Measurements from ENCODE around the gene RHOXF2.
"Not testable (repeated sequence)": the region's sequence is repeated elsewhere in the genome, so short reads cannot be mapped to it uniquely, and the experiment has no call there.

RHOXF2 gene

GRCh38 chrX:120125444-120125843 is 33.0 kb upstream of the RHOXF2 start:
- no peak overlapping the region for H3K27ac ChIP-seq
- H4K20me1 ChIP-seq (ENCODE audit: insufficient read depth) = no peaks in the 10 kb centered on the region
- H3K4me3 ChIP-seq (IDR thresholded peaks at IDR 0.05; ENCODE audit: insufficient read depth, low read depth, low read length) = no peak overlapping the region
- no peaks in the 10 kb centered on the region for H3K79me2 ChIP-seq (ENCODE audit: insufficient read depth, low read depth)
- H2AFZ ChIP-seq (ENCODE audit: low read depth) = no peak overlapping the region
- no peak for TF ChIP-seq CTCF (conservative IDR thresholded peaks at IDR 0.05; ENCODE audit: low read depth, low read length)
- no peaks in the 10 kb centered on the region for H3K27me3 ChIP-seq (ENCODE audit: insufficient read depth, low read depth)
- no peaks in the 10 kb centered on the region for H3K4me1 ChIP-seq (ENCODE audit: low read depth, poor library complexity, severe bottlenecking)
- no peaks in the 10 kb centered on the region for H3K36me3 ChIP-seq (ENCODE audit: insufficient read depth)
- H3K4me2 ChIP-seq = no peak overlapping the region
- no peak overlapping the region for H3K9ac ChIP-seq

- not testable (repeated sequence) for H3K27me3 ChIP-seq (ENCODE audit: insufficient read depth, low read depth); H3K36me3 ChIP-seq (ENCODE audit: insufficient read depth); H3K4me3 ChIP-seq (IDR thresholded peaks at IDR 0.05; ENCODE audit: insufficient read depth, low read depth, low read length); H2AFZ ChIP-seq (ENCODE audit: low read depth); H3K9ac ChIP-seq; H3K79me2 ChIP-seq (ENCODE audit: insufficient read depth, low read depth); H3K4me1 ChIP-seq (ENCODE audit: low read depth, poor library complexity, severe bottlenecking); H3K27ac ChIP-seq; H4K20me1 ChIP-seq (ENCODE audit: insufficient read depth); H3K4me2 ChIP-seq
These were observed 30.0 kb upstream of the RHOXF2 start for GRCh38 chrX:120128306-120128846.

- Histone ChIP-seq H3K27me3 (ENCODE audit: insufficient read depth, low read depth) (no peaks in the 10 kb centered on the region), H3K36me3 (ENCODE audit: insufficient read depth) (no peaks in the 10 kb centered on the region), H3K4me2 (no peak overlapping the region), H2AFZ (ENCODE audit: low read depth) (no peak overlapping the region), H3K79me2 (ENCODE audit: insufficient read depth, low read depth) (no peaks in the 10 kb centered on the region), H3K4me1 (ENCODE audit: low read depth, poor library complexity, severe bottlenecking) (no peaks in the 10 kb centered on the region), H3K27ac (no peak overlapping the region), H3K4me3 (IDR thresholded peaks at IDR 0.05; ENCODE audit: insufficient read depth, low read depth, low read length) (no peak overlapping the region), H4K20me1 (ENCODE audit: insufficient read depth) (no peaks in the 10 kb centered on the region), H3K9ac (no peak overlapping the region)
- no peak for TF ChIP-seq CTCF (conservative IDR thresholded peaks at IDR 0.05; ENCODE audit: low read depth, low read length)
These were observed 22.3 kb upstream of the RHOXF2 start for GRCh38 chrX:120136128-120136527.

- H3K36me3 ChIP-seq (ENCODE audit: insufficient read depth) = no peaks in the 10 kb centered on the region
These were observed 21.6 kb upstream of the RHOXF2 start for GRCh38 chrX:120136840-120137239.

More at GRCh38 chrX:120136840-120137239, 21.6 kb upstream of the RHOXF2 start:
- H3K4me3 ChIP-seq (IDR thresholded peaks at IDR 0.05; ENCODE audit: insufficient read depth, low read depth, low read length) = no peak overlapping the region
- H4K20me1 ChIP-seq (ENCODE audit: insufficient read depth) = no peaks in the 10 kb centered on the region
- H3K27ac ChIP-seq = no peak overlapping the region
- no peaks in the 10 kb centered on the region for H3K79me2 ChIP-seq (ENCODE audit: insufficient read depth, low read depth)
- no peak overlapping the region for H3K4me2 ChIP-seq
- no peaks in the 10 kb centered on the region for H3K4me1 ChIP-seq (ENCODE audit: low read depth, poor library complexity, severe bottlenecking)
- H3K27me3 ChIP-seq (ENCODE audit: insufficient read depth, low read depth) = no peaks in the 10 kb centered on the region
- no peak overlapping the region for H3K9ac ChIP-seq
- TF ChIP-seq CTCF (conservative IDR thresholded peaks at IDR 0.05; ENCODE audit: low read depth, low read length) = no peak
- H2AFZ ChIP-seq (ENCODE audit: low read depth) = no peak overlapping the region
